ENCODE results near the gene LDB3. TPM values are rescaled to one million over a fixed set of nuclear protein-coding genes. Genes with fewer than 3 reads are reported as not detected.

The LDB3 gene
- total RNA-seq, 2 donors from 2014 or later, result 0.11 to 0.35 TPM

DNA sequence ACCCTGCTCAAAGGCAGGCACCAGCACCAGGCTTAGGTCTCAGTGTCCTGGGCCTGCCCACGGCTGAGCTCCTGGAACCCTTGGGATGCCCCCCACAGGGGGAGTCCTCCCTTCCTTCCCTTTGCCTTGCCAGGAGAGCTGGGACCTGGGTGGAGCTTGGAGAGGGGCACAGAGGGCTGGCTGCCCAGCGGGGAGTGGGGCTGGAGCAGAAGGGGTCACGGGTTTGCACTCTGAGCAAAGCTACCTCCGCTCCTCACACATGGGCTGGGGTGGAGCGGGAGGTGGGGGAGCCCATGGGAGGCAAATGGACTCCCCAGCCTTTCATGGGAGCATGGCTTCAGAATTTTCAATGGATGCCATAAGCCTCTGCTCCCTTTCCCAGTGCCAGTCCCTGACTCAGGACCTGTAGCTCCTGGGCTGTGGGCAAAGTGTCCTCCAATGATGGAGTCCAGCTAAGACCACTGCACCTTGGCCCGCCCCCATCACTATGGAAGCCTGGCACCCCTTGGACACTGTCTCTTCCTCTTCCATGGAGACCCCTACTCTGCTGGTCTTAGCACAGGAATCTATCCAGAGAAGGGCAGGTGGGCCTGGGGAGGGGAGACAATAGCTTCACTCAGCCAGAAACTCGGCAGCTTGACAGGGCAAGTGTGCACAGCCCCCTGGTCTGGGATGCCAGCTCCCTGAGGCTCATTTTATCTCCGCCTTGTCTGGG lies 39.9 kb downstream of the LDB3 start:
- no peaks in the 10 kb centered on the region for H3K9me3 Mint-ChIP-seq
- Histone ChIP-seq H3K4me1 (ENCODE audit: control insufficient read depth, insufficient read depth, low read length) (no peaks in the 10 kb centered on the region), H3K36me3 (ENCODE audit: control insufficient read depth, insufficient read depth, low read length) (no peaks in the 10 kb centered on the region), H3K9me3 (ENCODE audit: control insufficient read depth, low read length) (no peaks in the 10 kb centered on the region), H3K9ac (ENCODE audit: extremely low read depth, low read length, poor library complexity, severe bottlenecking) (no peak overlapping the region), H3K27me3 (ENCODE audit: control insufficient read depth, insufficient read depth, low read length, poor library complexity, severe bottlenecking) (no peaks in the 10 kb centered on the region), H3K27ac (ENCODE audit: low read depth, low read length) (no peak overlapping the region), H3K4me3 (ENCODE audit: low read length) (no peak overlapping the region)
- H3K36me3 Mint-ChIP-seq (ENCODE audit: low read depth), result no peaks in the 10 kb centered on the region
- H3K4me1 Mint-ChIP-seq, result peaks cover 21% of the 10 kb centered on the region
- WGBS, 2 experiments (ENCODE audit: insufficient coverage in 1 of 2, insufficient read length in 1 of 2), result 91 to 95% methylated on average over 6 to 8 of the region's 8 CpGs
- DNase-seq, result peak; percentile 52
- H3K4me3 Mint-ChIP-seq, result no peak overlapping the region
- no peaks in the 10 kb centered on the region for H3K27me3 Mint-ChIP-seq (ENCODE audit: insufficient read depth)
- H3K27ac Mint-ChIP-seq, result no peak overlapping the region
- TF ChIP-seq, protein P1, sequence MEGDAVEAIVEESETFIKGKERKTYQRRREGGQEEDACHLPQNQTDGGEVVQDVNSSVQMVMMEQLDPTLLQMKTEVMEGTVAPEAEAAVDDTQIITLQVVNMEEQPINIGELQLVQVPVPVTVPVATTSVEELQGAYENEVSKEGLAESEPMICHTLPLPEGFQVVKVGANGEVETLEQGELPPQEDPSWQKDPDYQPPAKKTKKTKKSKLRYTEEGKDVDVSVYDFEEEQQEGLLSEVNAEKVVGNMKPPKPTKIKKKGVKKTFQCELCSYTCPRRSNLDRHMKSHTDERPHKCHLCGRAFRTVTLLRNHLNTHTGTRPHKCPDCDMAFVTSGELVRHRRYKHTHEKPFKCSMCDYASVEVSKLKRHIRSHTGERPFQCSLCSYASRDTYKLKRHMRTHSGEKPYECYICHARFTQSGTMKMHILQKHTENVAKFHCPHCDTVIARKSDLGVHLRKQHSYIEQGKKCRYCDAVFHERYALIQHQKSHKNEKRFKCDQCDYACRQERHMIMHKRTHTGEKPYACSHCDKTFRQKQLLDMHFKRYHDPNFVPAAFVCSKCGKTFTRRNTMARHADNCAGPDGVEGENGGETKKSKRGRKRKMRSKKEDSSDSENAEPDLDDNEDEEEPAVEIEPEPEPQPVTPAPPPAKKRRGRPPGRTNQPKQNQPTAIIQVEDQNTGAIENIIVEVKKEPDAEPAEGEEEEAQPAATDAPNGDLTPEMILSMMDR (conservative IDR thresholded peaks at IDR 0.05), result no peak

DNA sequence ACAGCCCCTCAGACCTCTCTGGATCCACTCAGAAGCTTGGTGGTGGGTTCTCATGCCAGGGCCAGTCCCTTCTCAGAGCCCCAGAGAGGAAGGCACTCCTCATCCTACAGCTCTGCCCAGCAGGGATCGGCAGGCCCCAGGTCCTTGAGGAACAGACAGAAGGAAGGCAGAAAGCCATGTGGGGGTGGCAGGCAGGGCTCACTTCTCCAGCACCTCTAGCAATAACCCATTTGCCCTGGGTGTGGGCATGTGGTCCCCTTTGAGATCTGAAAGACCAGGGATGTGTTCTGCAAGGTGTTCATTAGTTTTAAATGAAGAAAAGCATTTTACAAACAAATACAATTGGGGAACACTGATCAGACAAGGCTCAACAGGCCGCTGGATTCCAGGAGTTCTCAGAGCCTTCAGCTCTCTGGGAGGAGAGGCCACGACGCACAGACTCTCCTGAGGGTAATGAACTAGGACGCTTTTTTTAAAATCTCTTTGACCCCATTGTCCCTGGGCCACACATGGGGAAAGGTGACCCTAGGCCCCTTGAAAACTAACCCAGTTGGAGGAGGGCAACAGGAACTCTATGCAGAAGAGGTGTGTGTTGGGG lies 40.6 kb downstream of the LDB3 start:
- Mint-ChIP-seq H3K36me3 (ENCODE audit: low read depth) (no peaks in the 10 kb centered on the region), H3K4me3 (no peak overlapping the region)
- 91 to 93% methylated on average over 4 to 5 of the region's 5 CpGs for WGBS, 2 experiments (ENCODE audit: insufficient coverage in 1 of 2, insufficient read length in 1 of 2)

DNA sequence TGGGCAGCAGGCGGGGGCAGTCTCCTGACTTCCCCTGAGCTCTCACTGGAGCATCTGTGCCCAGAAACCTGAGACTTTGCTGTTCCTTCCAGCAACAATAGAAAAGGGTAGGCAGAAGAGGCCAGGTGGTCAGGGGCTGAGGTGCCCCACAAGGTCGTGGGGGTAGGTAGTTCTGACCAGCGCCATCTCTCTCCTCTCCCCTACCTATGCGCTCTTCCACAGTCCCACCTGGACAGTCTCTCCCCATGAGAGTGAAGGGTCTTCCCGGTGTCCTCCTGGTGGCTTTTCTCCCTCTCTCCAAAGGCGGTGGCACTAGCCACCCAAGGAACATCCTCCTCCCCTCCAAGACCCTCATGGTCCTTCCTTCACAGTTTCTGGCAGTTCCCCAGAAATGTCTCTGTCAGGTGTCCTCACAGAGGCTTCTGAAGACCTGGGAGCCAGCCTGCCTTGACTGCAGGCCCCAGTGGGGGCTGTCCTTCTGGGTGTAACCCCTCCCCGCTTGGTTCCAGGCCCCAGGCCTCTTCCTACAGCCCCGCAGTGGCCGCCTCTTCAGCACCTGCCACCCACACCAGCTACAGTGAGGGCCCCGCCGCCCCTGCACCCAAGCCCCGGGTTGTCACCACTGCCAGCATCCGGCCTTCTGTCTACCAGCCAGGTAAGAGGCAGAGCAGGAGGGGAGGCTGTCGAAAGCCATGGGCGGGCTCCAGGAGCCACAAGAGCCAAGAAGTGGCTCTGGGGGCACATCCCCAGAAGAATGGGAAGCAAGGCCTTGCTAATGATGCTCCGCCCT lies 41.3 kb downstream of the LDB3 start:
- Histone ChIP-seq H3K36me3 (ENCODE audit: control insufficient read depth, insufficient read depth, low read length) (no peaks in the 10 kb centered on the region), H3K4me1 (ENCODE audit: control insufficient read depth, insufficient read depth, low read length) (no peaks in the 10 kb centered on the region), H3K9ac (ENCODE audit: extremely low read depth, low read length, poor library complexity, severe bottlenecking) (no peak overlapping the region), H3K4me3 (ENCODE audit: low read length) (no peak overlapping the region), H3K27me3 (ENCODE audit: control insufficient read depth, insufficient read depth, low read length, poor library complexity, severe bottlenecking) (no peaks in the 10 kb centered on the region), H3K9me3 (ENCODE audit: control insufficient read depth, low read length) (no peaks in the 10 kb centered on the region), H3K27ac (ENCODE audit: low read depth, low read length) (no peak overlapping the region)
- no peaks in the 10 kb centered on the region for H3K36me3 Mint-ChIP-seq (ENCODE audit: low read depth)
- no peaks in the 10 kb centered on the region for H3K9me3 Mint-ChIP-seq
- peaks cover 27% of the 10 kb centered on the region for H3K4me1 Mint-ChIP-seq
- 93 to 94% methylated on average over 10 to 16 of the region's 16 CpGs for WGBS, 2 experiments (ENCODE audit: insufficient coverage in 1 of 2, insufficient read length in 1 of 2)
- H3K27ac Mint-ChIP-seq, result no peak overlapping the region
- TF ChIP-seq, protein P1 (conservative IDR thresholded peaks at IDR 0.05), result no peak
- peak; percentile 46 for DNase-seq
- H3K27me3 Mint-ChIP-seq (ENCODE audit: insufficient read depth), result peaks cover 1% of the 10 kb centered on the region
- no peak overlapping the region for H3K4me3 Mint-ChIP-seq

More for the DNA sequence above, 40.6 kb downstream of the LDB3 start:
- peak; percentile 41 for DNase-seq
- Histone ChIP-seq H3K9ac (ENCODE audit: extremely low read depth, low read length, poor library complexity, severe bottlenecking) (no peak overlapping the region), H3K27ac (ENCODE audit: low read depth, low read length) (no peak overlapping the region), H3K9me3 (ENCODE audit: control insufficient read depth, low read length) (no peaks in the 10 kb centered on the region), H3K4me3 (ENCODE audit: low read length) (no peak overlapping the region), H3K36me3 (ENCODE audit: control insufficient read depth, insufficient read depth, low read length) (no peaks in the 10 kb centered on the region), H3K4me1 (ENCODE audit: control insufficient read depth, insufficient read depth, low read length) (no peaks in the 10 kb centered on the region), H3K27me3 (ENCODE audit: control insufficient read depth, insufficient read depth, low read length, poor library complexity, severe bottlenecking) (no peaks in the 10 kb centered on the region)
- TF ChIP-seq, protein P1 (conservative IDR thresholded peaks at IDR 0.05), result no peak
- Mint-ChIP-seq H3K4me1 (peaks cover 25% of the 10 kb centered on the region), H3K9me3 (no peaks in the 10 kb centered on the region), H3K27ac (no peak overlapping the region), H3K27me3 (ENCODE audit: insufficient read depth) (peaks cover under 1% of the 10 kb centered on the region)
